Smooth muscle cell of the brain vasculature (primary cell): ENCODE measurements around the gene FBLN1.
A peak's percentile ranks its signal among the peaks of the same experiment; 100 is the strongest.

Experiments
- DNase-seq: peaks from one replicate; pipeline ENCODE4 v3.0.0-alpha.2; 2012; ENCODE audit warnings: low read depth, low spot score

Gene FBLN1

DNA sequence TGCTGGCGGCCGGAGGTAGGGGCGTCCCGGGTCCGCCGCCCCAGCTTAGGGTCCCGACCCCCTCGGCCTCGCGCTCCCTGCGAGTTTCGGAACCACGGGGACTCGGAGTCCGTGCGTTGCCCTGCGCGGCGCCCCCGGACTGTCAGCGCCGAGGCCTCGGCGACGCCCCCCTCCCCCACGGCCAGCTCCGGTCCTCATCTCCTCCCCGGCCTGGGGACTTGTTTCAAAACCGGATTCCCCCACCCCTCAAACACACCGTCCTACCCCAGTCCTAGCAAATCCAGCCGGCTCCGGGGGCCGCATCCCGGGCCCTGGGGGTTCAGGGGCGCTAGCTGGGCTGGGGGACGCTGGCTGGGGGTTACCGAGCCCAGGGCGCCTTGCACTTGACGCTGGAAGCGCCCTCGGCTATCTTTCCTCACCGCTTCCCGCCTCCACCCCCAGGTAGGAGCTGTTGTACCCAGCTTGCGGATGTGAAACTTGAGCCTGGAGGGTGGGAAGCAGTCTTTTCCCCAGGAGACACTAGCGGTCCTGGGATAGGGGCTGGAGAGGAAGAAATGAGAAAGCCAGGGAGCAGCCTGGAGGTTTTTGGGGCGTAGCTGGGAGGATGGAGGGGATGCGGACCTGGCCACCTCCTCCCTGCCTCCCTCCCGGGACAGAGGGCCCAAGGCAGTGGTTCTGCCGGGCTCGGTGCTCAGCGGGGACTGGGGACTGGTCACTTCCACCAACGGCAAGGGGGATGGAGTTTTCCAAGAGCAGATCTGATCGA is 550 bp downstream of the FBLN1 start:
- no peak for DNase-seq

GRCh38 chr22:45503816-45504372 is 1.2 kb downstream of the FBLN1 start:
- DNase-seq: no peak

GRCh38 chr22:45504373-45505341 is 2.0 kb downstream of the FBLN1 start:
- no peak for DNase-seq

GRCh38 chr22:45505991-45506747 is 3.5 kb downstream of the FBLN1 start:
- no peak for DNase-seq

DNA sequence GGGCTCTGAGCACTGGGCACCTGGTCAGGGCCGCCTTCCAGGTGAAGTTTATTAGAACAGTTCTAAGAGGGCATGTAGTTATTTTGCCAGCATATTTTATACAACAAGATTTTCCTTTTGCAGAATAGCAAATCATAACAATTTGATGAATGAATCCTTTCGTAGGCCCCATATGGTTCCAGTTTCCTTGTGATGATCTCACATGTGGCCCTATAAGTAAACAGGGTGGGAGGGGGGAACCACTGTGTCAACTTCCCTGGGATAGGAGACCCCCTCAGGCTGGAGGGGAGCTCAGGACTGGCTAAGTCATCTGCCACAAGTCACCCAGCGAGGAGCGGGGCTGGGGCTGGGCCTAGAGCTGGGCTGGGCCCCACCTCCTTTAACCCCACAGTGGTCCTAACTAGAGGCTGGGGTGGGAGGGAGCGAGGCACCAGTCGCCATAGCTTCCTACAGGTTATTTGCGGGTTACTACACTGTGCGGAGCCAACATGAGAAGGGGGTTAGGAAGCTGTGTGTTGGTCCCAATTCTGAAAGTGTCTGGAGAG is 4.2 kb downstream of the FBLN1 start:
- no peak for DNase-seq

- no peak for DNase-seq
Measured at GRCh38 chr22:45507798-45508197, 5.1 kb downstream of the FBLN1 start.

GRCh38 chr22:45508814-45509213 is 6.1 kb downstream of the FBLN1 start:
- DNase-seq: no peak

DNA sequence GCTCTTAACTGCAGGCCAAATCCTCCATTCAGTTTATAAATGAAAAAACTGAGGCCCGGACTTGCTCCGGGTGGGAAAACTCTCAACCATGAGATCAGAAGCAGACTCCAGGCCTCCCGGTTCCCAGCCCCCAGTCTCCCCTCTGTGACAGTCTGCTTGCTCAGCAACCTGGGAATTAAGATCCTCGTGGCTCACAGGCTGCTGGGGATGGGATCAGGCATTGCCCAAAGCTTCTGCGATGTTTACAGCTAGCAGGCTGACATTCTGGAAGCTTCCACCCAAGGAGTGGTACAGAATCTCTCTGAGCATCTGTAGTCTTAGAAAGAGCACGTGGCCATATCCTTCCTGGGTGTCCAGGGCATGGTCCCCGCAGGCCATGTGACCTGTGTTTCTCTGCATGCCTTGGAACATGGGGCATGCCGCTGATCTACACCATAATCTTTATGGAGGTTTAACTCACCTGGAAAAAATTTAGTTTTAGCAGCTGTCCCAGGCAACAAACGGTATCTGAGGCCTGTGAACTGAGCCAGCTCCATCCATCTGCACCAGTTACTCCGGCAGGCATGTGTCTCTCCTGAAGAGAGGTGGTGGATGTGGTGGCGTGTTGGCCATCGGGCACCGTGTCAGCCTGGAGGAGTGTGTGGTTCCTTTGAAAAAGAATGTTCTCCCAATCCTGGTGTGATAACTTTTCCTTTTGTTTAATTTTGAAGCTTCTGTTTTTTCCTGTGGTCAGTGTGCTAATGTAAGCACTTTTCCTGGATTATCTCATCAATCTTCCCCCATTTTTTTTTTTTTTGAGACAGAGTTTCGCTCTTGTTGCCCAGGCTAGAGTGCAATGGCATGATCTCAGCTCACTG is 7.9 kb downstream of the FBLN1 start:
- no peak for DNase-seq

GRCh38 chr22:45511847-45512261 is 9.2 kb downstream of the FBLN1 start:
- DNase-seq: peak; percentile 91

- DNase-seq: no peak
Measured at GRCh38 chr22:45512363-45512762, 9.7 kb downstream of the FBLN1 start.

GRCh38 chr22:45515676-45516075 is 13.0 kb downstream of the FBLN1 start:
- DNase-seq: no peak

DNA sequence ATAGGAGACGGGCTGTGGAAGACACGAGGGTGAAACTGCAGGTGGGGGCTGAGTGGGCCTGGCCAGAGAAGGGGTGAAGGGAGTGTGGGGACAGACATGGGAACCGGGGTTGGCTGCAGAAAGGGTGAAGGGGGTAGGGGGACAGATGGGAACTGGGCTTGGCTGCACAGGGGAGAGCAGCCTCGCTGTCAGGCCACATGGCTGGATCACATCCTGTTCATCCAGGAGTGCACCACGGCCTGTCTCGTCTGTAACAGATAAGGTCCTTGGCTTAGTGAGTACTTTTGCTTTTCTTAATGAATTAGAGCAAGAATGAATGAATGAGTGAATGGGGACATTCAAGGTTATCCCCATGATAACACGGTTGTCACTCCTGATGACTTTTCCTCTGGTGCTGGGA is 13.5 kb downstream of the FBLN1 start:
- DNase-seq: no peak

GRCh38 chr22:45516923-45517675 is 14.4 kb downstream of the FBLN1 start:
- DNase-seq: no peak

DNA sequence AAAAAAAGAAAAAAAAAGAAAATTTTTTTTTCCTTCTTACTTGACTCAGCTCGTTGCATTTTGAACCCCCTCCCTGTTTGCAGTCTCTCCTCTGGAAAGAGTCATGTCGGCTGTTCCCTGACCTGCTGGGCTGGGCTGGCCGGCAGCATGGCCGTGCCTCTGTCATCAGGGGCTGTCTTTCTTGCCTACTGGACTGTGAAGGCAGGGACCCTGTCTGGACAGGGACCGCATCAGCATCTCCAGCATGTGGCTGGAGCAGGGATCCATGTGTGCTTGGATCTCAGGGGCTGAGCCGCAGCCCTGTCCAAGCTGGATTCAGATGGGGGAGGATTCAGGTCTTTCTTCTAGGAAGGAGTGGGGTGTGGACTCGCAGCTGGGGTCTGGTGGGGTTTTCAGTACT is 15.5 kb downstream of the FBLN1 start:
- no peak for DNase-seq

DNA sequence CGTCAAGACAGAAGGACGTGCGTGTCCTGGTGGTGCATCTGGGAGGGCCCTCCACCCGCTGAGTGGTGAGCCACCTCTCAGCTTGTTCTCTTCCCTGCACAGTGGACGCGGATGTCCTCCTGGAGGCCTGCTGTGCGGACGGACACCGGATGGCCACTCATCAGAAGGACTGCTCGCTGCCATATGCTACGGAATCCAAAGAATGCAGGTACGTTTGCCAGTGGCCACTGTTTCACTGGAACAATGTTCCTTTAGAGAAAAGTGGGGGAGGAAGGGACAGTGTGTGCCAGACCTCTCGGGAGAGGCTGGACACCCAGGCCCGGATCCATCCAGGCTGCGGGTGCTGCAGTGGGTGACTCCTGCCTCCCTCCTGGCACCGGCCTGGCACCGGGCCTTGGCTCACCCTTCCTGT is 15.9 kb downstream of the FBLN1 start:
- no peak for DNase-seq

GRCh38 chr22:45521178-45521577 is 18.5 kb downstream of the FBLN1 start:
- no peak for DNase-seq

DNA sequence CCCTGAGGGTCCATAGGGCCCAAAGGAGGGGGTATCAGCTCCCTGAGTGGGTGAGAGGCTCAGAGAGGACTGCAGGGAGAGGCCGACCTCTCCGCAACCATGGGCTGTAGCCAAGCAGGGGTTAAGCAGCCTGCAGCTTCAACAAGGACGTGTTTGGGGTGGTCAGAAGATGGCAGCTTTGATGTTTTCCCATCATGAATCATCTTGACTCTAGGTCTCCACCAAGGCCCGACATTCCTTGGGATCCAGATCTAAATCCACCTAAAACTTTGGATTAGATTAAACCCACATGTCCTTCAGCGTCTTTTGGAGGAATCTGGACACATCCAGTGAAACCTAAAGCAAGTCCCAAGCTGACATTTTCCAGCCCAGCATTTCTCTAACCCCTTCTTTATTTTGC is 19.8 kb downstream of the FBLN1 start:
- no peak for DNase-seq

- no peak for DNase-seq
Measured at GRCh38 chr22:45524157-45524556, 21.5 kb downstream of the FBLN1 start.

- DNase-seq: no peak
Measured at GRCh38 chr22:45524966-45525365, 22.3 kb downstream of the FBLN1 start.

- no peak for DNase-seq
Measured at GRCh38 chr22:45525480-45525879, 22.8 kb downstream of the FBLN1 start.
